ENCODE measurements around the gene CEP85L.

The CEP85L gene

DNA sequence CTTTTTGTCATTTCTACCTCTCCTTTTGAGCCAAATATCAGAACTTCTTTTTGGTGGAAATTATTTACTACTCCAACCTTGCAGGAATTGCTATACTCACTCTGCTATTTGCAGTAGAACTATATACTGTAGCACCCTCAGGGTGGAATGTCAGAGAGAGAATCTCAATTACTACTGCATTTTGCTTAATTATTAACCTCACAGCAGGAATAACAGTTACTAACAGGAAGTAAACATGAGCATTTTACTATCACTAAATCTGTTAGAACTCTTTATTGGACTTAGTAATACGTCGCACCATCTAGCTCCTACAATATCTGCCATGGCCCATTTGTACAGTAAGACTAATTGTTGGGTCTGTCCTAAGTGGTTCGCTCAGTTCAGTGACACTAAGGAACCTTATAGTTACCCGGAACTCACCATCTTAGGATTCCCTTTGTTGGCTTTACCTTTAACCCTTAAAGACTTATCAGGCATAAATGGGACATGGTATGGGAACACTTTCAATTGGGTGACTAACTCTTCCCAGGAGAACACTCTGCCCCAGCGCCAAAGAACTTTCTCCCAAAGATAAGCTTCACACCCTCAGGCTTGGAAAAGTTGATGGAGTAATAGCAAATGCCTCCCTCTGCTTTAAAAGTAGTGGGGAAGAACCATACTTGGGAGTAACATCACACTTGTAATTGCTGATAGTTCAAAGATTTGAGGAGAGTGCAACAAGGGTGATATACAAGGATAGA lies 64.5 kb downstream of the CEP85L start:
- H3K4me3 Mint-ChIP-seq = no peak overlapping the region
- H3K36me3 Mint-ChIP-seq = peaks cover 28% of the 10 kb centered on the region
- no peaks in the 10 kb centered on the region for H3K27me3 Mint-ChIP-seq
- H3K9me3 Mint-ChIP-seq = peaks cover 4% of the 10 kb centered on the region
- H3K27ac Mint-ChIP-seq = no peak overlapping the region
- no peak for ATAC-seq
- H3K4me1 Mint-ChIP-seq = peaks cover 12% of the 10 kb centered on the region

DNA sequence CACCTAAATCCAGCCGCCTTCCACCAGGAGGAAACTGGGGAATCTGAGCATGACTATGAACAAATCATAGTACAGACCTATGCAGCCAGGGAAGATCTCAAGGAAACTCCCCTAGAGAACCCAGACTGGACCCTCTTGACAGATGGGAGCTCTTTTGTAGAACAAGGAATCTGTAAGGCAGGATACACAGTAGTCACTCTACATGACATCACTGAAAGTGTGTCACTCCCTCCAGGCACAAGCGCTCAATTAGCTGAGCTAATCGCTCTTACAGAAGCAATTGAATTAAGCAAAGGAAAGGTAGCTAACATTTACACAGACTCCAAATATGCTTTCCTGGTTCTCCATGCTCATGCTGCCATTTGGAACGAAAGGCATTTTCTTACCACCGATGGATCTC lies 66.5 kb downstream of the CEP85L start:
- H3K9me3 Mint-ChIP-seq = peaks cover 9% of the 10 kb centered on the region
- H3K4me1 Mint-ChIP-seq = peaks cover 19% of the 10 kb centered on the region
- H3K27me3 Mint-ChIP-seq = no peaks in the 10 kb centered on the region
- H3K27ac Mint-ChIP-seq = no peak overlapping the region
- no peak overlapping the region for H3K4me3 Mint-ChIP-seq
- peaks cover 34% of the 10 kb centered on the region for H3K36me3 Mint-ChIP-seq
- ATAC-seq = no peak

DNA sequence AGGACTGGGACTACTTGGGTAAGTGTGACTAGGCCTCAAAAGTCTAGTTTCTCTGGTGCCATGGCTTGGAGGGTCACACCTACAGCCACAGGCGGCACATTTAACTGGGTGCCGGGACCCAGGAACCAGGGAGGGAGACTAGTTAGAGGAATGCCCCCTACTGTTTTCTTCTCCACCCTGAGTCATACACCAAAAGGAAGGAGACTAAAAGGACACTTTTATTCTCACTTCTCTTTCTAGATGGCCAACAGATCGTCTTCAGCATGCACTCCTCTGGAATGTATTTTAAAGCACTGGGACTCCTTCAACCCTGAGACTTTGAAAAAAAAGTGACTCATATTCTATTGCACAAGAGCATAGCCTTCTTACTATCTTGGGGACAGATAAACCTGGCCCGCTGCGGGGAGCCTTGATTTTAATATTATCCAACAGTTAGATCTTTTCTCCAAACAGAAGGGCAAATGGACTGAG lies 69.9 kb downstream of the CEP85L start:
- Mint-ChIP-seq H3K4me3 (no peak overlapping the region), H3K36me3 (peaks cover 54% of the 10 kb centered on the region), H3K4me1 (peaks cover 19% of the 10 kb centered on the region), H3K27me3 (no peaks in the 10 kb centered on the region), H3K27ac (no peak overlapping the region), H3K9me3 (peaks cover 13% of the 10 kb centered on the region)
- peak; percentile 34 for ATAC-seq

DNA sequence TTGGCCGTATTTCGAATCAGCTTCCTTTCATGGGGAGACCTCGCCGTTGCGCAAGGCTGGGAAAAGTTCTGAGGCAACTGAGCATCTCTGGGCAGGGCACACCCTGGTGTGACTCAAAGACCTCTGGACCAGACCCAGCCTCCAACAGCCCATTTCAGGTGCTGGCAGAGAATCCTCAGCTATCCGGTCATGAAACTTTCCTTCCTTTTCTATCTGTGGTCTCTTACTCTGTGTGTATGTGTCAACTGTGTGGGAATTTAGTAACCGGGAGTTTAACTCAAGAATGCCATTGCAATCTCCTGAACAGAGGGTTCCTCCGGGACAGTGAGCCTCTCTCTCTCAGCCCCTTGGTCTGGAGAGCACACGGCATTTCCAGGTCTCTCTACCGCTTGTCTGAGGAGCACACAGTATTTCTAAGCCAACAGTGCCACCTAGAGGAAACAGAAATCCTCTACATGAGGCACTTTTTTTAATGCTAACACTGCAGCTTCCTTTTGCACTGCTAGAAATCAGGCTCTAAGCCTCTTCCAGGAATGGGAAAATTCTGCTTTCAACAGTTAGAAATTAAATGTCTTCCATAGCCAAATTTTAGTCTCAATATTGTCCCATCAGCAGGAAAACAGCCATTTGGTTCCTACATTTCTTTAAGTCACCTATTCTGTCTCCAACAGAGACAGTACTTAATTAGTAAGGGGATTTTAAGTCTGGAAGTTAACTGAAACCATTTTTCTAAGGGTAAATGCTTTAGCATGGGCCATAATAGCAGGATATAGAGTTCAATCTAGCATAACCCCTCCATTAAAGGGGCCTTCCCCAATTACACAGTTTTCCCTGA lies 70.6 kb downstream of the CEP85L start:
- H3K4me1 Mint-ChIP-seq = peaks cover 19% of the 10 kb centered on the region
- peaks cover 17% of the 10 kb centered on the region for H3K9me3 Mint-ChIP-seq
- H3K4me3 Mint-ChIP-seq = no peak overlapping the region
- H3K27me3 Mint-ChIP-seq = no peaks in the 10 kb centered on the region
- peaks cover 56% of the 10 kb centered on the region for H3K36me3 Mint-ChIP-seq
- no peak overlapping the region for H3K27ac Mint-ChIP-seq
- ATAC-seq = no peak

DNA sequence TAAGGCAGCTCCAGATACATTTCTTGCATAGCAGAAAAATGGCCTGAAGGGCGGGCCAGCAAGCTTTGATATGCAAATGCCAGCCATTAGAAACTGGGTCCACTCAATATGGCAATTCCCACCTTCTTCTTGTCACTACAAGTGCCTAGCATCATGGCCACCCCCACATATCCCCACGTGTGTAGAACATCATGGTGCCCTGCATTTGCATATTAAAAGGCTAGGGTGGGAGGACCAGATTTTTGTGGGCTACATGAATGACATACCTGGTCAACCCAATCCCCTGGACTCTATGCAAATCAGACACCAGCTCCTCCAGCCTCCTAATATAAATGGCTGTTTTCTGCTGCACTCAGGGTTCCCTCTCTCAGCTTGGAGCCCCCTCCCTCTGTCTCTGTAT lies 71.6 kb downstream of the CEP85L start:
- H3K4me1 Mint-ChIP-seq = peaks cover 19% of the 10 kb centered on the region
- peaks cover 20% of the 10 kb centered on the region for H3K9me3 Mint-ChIP-seq
- no peak overlapping the region for H3K4me3 Mint-ChIP-seq
- no peak for ATAC-seq
- H3K27ac Mint-ChIP-seq = no peak overlapping the region
- H3K36me3 Mint-ChIP-seq = peaks cover 66% of the 10 kb centered on the region
- H3K27me3 Mint-ChIP-seq = no peaks in the 10 kb centered on the region

DNA sequence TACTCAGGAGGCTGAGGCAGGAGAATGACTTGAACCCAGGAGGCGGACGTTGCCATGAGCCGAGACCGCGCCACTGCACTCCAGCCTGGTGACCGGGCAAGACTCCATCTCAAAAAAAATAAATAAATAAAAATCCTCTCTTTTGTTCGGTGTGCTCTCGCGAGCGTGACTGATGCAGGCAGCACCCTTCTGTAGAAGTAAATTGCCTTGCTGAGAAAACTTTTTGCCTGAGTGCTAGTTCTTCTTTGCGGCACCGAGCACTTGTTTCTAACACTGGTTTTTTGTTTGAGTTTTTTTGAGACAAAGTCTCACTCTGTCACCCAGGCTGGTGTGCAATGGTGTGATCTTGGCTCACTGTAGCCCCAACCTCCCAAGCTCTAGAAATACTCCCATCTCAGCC lies 72.8 kb downstream of the CEP85L start:
- no peak overlapping the region for H3K27ac Mint-ChIP-seq
- H3K36me3 Mint-ChIP-seq = peaks cover 77% of the 10 kb centered on the region
- no peaks in the 10 kb centered on the region for H3K27me3 Mint-ChIP-seq
- peaks cover 30% of the 10 kb centered on the region for H3K9me3 Mint-ChIP-seq
- no peak for ATAC-seq
- H3K4me1 Mint-ChIP-seq = peaks cover 19% of the 10 kb centered on the region
- H3K4me3 Mint-ChIP-seq = no peak overlapping the region

DNA sequence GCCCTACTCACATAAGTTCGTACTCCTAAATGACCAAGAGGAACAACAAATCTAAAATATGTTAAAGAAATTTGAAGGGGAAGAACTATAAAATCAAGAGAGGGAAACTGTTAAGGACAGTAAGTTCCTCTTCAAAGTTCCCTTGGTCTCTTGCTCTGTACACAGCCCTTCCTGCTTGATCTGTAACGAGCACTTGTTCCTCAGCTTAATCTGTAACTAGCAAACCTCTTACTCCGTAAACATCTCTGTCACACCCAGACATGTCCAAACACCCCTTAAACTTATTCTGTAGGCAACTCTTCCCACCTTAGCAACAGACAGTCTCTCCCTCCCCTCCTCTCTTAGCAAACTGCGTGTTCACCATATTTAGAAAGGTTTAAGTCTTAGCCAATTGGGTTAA lies 73.4 kb downstream of the CEP85L start:
- ATAC-seq = no peak
- Mint-ChIP-seq H3K9me3 (peaks cover 33% of the 10 kb centered on the region), H3K36me3 (peaks cover 81% of the 10 kb centered on the region)

DNA sequence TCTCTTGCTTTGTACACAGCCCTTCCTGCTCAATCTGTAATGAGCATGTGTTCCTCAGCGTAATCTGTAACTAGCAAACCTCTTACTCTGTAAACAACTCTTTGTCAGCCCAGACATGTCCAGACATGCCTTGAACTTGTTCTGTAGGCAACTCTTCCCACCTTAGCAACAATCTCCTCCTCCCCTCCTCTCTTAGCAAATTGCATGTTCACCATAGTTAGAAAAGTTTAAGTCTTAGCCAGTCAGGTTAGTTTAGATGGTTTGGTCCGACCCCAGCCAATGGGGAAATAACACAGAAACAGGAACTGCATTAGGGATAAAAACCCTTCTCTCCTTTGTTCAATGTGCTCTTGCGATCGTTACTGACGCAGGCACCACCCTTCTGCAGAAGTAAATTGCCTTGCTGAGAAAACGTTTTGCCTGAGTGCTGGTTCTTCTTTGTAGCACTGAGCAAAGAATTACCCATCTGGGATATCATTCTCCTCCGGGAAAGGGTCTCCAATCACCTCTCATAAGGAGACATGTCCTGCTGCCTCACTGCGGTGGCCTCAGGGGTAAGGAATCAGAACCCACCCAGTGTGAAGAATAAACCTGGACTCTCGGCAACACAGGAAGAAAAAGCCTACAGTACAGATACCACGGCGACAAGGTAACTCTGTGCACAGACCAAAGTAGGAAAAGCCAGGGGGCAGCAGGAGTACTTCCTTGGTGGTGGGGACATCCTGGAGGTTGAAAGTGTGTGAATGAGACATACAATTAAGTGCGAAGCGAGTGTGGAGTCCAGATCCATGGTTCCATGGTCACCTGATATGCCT lies 77.1 kb downstream of the CEP85L start:
- H3K9me3 Mint-ChIP-seq = peaks cover 25% of the 10 kb centered on the region
- ATAC-seq = no peak

More for the DNA sequence above, 73.4 kb downstream of the CEP85L start:
- Mint-ChIP-seq H3K27ac (no peak overlapping the region), H3K4me3 (no peak overlapping the region), H3K27me3 (no peaks in the 10 kb centered on the region), H3K4me1 (peaks cover 19% of the 10 kb centered on the region)

DNA sequence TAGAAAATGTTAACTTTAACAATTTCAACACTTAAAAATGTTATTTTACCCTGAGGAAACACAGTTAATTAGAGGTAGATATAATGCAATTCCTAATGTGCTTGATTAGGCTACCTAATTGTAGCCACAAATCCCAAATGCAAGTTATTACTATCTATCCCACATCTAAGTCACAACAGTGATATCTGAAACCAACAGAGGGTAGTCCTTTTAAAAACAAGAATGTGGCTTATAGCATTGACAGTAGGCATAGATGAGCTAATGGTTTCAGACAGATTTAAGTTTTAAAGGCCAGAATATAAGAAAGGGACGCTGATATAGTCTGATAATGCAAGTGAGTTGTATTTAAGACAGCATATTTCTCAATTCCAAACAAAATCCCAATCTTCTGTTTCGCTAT lies 80.3 kb downstream of the CEP85L start:
- ATAC-seq = no peak
- no peak overlapping the region for H3K4me3 Mint-ChIP-seq
- H3K27me3 Mint-ChIP-seq = no peaks in the 10 kb centered on the region
- peaks cover 29% of the 10 kb centered on the region for H3K36me3 Mint-ChIP-seq
- no peak overlapping the region for H3K27ac Mint-ChIP-seq
- peaks cover under 1% of the 10 kb centered on the region for H3K4me1 Mint-ChIP-seq
- peaks cover 20% of the 10 kb centered on the region for H3K9me3 Mint-ChIP-seq

More for the DNA sequence above, 77.1 kb downstream of the CEP85L start:
- no peak overlapping the region for H3K27ac Mint-ChIP-seq
- H3K4me1 Mint-ChIP-seq = no peaks in the 10 kb centered on the region
- H3K4me3 Mint-ChIP-seq = no peak overlapping the region
- H3K36me3 Mint-ChIP-seq = peaks cover 52% of the 10 kb centered on the region
- H3K27me3 Mint-ChIP-seq = no peaks in the 10 kb centered on the region

DNA sequence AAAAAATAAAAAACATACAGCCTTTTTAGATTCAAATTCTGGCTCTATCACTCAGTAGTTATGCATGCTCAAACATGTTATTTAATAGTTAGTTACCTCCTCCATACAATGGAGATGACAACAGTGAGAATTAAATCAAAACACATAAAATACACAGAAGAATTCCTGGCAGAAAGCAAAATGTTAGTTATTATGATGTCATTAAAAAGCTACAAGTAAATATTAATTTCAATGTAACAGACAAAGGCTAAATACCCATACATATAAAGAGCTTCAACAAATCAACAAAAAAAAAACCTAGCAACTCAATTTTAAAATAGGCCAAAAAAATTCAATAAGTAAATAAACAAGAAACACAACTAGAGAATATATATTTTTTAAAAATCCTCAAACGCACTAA lies 81.9 kb downstream of the CEP85L start:
- no peak overlapping the region for H3K27ac Mint-ChIP-seq
- peaks cover 12% of the 10 kb centered on the region for H3K4me1 Mint-ChIP-seq
- H3K9me3 Mint-ChIP-seq = peaks cover 11% of the 10 kb centered on the region
- H3K36me3 Mint-ChIP-seq = peaks cover 19% of the 10 kb centered on the region
- no peak for ATAC-seq
- H3K4me3 Mint-ChIP-seq = no peak overlapping the region
- no peaks in the 10 kb centered on the region for H3K27me3 Mint-ChIP-seq

DNA sequence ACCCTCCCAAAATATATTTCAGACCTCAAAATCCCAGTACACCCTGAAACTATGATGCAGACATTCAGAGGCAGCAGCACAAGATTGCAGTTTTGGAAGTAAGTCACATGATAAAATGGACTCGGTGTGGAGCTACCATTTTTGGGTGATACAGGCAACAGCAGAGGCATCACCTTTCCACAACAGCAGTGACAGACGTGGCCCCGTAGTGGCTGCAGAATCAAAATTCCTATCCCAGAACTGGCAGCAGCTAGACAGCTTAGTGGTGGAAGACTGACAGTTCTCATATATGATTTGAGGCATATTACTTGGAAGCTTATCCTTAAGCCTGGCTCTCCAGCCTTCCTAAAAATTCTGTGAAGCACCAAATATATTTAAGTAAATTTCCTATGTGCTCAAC lies 83.4 kb downstream of the CEP85L start:
- Mint-ChIP-seq H3K4me3 (no peak overlapping the region), H3K27ac (no peak overlapping the region), H3K4me1 (peaks cover 12% of the 10 kb centered on the region), H3K9me3 (peaks cover under 1% of the 10 kb centered on the region), H3K36me3 (peaks cover 10% of the 10 kb centered on the region), H3K27me3 (no peaks in the 10 kb centered on the region)
- ATAC-seq = no peak

DNA sequence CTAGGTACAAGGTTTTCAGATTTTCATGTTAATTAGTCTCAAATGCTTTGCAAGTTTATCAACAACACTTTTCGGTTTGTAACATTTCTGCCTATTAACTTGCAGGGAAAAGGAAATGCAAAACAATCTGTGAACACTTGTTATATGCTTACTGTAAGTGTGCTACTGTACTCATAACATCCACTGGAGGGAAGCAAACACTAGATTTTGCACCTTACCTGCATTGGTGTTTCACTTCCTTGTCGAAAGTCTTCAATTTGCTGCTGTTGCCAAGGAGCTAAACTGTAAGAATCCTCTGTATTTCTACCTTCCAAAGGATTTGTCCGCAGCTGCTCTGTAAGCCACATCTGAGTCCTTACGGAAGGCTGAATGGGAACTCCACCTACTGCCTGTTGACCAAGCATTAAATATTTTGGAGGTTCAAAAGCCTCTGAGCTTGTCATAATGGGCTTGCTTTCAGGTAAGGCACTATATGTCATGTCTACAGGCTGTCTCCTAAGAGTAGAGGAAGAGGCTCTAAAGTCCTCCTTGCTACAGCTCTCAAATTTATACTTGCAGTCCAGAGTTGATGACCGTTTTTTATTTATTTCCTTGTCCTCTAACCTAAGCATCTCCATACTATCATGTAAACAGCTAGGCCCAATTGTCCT lies 86.0 kb downstream of the CEP85L start:
- Mint-ChIP-seq H3K27me3 (no peaks in the 10 kb centered on the region), H3K9me3 (no peaks in the 10 kb centered on the region), H3K36me3 (peaks cover 11% of the 10 kb centered on the region), H3K4me1 (peaks cover 12% of the 10 kb centered on the region), H3K4me3 (no peak overlapping the region), H3K27ac (peak overlapping the region; percentile 20)
- ATAC-seq = peak; percentile 90

DNA sequence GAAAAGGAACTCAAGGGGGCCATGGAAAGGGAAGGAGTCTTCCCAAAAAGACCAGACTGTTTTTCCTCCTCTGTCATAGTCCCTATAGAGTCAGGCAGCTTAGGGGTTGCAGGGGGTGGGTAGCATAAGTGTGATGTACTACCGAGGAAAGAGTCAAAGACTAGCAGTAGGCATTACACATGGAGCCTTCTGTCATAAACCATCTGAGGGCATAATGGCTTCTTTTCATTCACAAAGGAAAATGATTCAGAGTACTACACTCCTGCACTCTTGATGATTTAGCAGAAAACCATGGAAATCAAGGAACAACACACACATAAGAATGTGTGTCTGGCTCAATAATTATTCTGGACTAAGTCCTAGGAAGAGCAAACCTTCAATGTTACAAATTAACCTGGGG lies 88.4 kb downstream of the CEP85L start:
- no peak for ATAC-seq
- Mint-ChIP-seq H3K36me3 (peaks cover 11% of the 10 kb centered on the region), H3K9me3 (no peaks in the 10 kb centered on the region), H3K27me3 (no peaks in the 10 kb centered on the region), H3K27ac (no peak overlapping the region), H3K4me1 (peaks cover 17% of the 10 kb centered on the region), H3K4me3 (no peak overlapping the region)

DNA sequence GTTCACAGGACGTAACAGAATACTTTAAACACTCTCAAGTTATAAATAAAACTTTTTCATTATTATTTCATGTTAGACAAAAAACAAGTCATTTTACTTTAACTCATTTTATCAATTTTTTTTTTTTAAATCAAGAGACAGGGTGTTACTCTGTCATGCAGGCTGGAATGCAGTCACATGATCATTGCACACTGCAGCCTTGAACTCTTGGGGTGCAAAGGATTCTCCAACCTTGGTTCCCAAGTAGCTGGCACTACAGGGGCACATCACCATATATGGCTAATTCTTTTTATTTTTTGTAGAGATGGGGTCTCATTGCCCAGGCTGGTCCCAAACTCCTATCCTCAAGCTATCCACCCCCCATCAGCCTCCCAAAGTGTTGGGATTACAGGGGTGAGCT lies 89.1 kb downstream of the CEP85L start:
- peaks cover 17% of the 10 kb centered on the region for H3K4me1 Mint-ChIP-seq
- H3K36me3 Mint-ChIP-seq = peaks cover 11% of the 10 kb centered on the region
- no peak overlapping the region for H3K27ac Mint-ChIP-seq
- H3K4me3 Mint-ChIP-seq = no peak overlapping the region
- no peak for ATAC-seq
- no peaks in the 10 kb centered on the region for H3K9me3 Mint-ChIP-seq
- H3K27me3 Mint-ChIP-seq = no peaks in the 10 kb centered on the region

DNA sequence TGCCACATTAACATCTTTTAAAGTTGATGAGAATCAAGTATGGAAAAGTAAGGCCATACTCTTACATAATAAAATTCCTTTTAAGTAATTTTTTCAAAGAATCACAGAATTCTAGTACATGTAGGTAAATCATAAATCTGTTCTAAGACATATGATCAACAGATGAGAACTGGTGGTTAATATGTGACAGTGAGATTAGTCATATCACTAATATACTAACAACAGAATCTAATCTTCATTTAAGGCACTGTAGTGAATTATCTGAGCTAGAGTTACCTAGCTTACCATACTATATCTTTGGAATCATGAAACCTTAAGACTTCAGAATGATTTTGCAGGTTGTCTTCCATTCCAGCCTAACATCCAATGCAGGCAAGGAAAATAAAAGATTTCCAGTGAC lies 91.7 kb downstream of the CEP85L start:
- Mint-ChIP-seq H3K9me3 (no peaks in the 10 kb centered on the region), H3K4me3 (no peak overlapping the region), H3K4me1 (peaks cover 5% of the 10 kb centered on the region), H3K36me3 (peaks cover 17% of the 10 kb centered on the region), H3K27me3 (no peaks in the 10 kb centered on the region), H3K27ac (no peak overlapping the region)
- ATAC-seq = no peak

All from stimulated activated memory B cell treated with anti-CD40 and anti-IgM and Interleukin-4, amounts not matched to agents 10 μg/mL and 1 μg/mL and 100 μg/mL, for 72 hours (primary cell).